DMS114 treated with DMSO at 0.1 percent for 48 hours (cell line): ENCODE measurements around the gene NAP1L4.

Experiments used
- DNase-seq: peaks from one replicate; lab custom pipeline; 2025; ENCODE audit not compliant: unreplicated experiment; lab: John Stamatoyannopoulos, UW

The NAP1L4 gene

DNA sequence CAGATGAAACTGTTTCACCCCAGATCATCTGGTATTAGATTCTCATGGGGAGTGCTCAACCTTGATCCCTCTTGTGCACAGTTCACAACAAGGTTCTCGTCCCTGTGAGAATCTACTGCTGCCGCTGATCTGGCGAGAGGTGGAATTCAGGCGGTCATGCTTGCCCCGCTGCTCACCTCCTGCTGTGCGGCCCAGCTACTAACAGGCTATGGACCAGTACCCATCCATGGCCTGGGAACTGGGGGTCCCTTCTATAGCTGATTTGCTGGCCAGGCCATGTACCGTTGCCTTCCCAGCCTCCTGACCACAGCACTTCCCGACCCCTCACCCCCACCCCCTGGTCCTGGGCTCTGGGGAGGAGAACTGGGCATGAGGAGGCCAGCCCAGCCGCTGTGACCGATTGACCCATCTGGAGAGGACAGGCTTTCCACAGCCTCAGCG, 65.5 kb downstream of the NAP1L4 start:
- DNase-seq = no peak

DNA sequence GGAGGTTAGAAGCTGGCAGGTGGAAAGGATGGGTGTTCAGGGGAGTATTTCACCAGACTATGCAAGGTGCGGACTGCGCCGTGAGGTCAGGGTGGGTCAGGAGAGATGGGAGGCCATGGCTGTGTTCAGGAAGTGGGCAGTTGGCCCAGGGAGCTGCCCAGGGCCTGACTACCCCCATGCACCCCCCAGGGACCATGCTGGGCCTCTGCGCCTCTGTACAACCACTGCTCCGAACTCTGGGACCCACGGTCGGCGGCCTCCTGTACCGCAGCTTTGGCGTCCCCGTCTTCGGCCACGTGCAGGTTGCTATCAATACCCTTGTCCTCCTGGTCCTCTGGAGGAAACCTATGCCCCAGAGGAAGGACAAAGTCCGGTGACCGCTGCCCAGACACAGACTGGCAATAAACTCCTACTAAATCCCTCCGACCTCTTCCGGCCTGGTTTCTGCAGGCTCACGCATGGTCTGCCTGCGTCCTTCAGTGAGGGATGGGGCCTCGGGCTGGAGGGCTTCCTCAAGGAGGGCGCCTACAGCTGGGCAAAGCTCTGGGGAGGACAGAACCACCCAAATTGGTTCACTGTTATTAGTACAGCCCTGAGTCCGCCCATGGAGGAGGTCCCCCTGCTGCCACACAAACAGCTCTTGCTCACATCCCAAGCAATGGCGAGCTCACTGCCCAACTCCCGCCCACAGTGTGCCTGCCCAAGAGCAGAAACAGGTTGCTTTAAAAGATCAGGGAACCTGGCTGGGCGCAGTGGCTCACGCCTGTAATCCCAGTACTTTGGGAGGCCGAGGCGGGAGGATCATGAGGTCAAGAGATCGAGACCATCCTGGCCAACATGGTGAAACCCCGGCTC, 67.1 kb downstream of the NAP1L4 start:
- no peak for DNase-seq

DNA sequence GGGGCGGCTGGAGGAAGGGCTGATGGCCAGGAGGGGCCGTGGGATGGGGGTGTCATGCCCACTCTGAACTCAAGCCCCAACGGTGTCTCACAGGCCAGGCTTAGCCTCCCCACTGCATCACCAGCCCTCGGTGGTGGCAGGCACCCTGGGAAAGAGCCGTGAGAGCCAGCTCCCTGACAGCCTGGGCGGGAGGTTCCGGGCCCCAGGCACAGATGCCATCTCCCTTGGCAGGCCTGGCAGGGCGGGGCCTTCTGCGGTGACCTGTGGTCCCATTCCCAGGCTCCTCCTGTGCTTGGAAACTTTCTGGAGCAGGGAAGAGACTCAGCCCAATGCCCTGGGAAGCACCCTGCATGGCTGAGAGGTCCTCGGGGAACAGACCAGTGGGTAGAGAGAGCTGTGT, 67.7 kb downstream of the NAP1L4 start:
- no peak for DNase-seq

DNA sequence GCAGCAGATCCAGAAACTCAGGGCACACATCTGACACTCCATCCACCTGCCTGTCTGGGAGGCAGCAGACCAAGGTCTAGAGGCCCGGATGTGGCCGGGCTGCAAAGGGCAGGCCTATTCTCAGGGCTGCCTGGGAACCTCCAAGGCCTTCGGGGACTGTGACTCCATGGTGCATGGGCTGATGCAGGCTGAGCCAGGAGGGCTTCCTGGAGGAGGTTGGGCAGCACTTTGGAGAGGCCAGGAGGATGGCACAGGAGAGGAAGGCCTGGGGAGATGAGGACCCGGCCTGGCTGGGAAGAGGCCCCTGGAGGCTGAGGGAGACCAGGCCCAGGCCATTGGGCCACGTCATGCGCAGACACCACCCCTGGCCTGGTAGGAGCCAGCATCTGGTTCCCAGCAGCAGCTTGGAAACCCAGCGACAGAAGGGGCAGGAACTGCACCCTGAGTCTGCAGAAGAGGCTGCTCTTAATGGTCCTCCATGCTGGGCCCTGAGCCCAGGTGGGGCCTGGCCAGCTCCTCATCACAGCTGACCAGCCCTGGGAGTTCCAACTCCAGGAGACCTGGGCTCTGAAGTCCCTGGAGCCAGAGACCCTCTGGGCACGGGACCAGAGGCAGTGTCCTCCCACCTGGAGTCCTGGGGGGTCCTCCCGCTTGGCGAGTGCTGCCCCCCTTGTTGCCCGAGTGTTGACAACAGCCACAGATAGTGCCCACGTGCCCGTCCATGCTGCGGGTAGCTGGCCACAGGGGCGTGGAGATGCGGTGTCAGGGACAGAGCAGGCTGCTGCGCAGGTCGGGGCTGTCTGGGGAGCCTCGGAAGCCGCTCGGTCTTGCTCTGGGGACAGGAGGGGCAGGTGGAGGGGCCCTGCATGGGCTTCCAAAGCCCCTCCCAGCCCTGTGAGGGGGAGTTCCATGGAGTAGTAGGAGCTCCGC, 68.4 kb downstream of the NAP1L4 start:
- DNase-seq = no peak

DNA sequence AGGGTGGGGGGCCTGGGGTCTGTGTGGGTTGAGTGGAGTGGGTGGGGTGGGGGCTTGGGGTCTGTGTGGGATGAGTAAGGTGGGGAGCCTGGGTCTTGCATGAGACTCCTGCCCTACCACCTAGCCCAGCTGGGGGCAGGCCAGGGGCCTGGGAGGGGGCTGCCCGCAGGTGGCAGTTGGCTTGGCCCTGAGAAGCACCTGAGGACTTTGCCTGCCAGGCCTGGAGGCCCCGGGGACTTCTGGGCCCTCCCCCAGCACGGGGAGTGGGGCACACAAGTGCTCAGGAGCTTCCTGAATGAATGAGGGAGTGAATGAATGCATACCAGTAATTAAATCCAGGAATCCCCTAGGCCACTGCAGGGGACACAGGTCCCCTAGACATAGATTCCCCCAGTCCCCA, 69.5 kb downstream of the NAP1L4 start:
- DNase-seq = no peak

DNA sequence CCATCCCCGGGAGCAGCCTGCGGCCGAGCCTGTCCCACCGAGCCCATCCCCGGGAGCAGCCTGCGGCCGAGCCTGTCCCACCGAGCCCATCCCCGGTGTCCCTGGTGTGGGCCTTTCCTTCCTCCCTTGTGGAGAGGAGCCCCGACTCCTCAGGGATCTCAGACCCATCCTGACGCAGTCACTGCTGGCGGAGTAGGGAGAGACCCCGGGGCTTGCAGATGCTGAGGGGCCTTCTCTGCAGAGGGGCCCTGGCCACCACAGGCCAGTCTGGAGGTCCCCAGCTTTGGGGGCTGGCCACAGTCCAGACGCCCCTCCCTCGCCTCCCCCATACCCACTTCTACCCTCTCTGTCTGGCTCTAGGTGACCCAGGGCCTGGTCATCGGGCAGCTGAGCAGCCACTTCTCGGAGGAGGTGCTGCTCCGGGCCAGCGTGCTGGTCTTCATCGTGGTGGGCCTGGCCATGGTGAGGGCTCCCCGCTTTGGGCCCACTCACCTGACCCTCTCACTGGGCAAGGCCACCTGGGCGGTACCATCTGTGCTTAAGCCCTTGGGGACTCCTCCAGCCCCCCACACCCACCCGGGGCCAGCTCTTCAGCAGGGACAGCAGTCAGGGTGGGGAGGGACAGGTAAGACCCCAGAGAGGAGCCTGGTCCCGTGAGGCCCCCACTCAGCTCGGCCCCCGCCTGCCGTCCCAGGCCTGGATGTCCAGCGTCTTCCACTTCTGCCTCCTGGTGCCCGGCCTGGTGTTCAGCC, 70.2 kb downstream of the NAP1L4 start:
- DNase-seq = no peak

DNA sequence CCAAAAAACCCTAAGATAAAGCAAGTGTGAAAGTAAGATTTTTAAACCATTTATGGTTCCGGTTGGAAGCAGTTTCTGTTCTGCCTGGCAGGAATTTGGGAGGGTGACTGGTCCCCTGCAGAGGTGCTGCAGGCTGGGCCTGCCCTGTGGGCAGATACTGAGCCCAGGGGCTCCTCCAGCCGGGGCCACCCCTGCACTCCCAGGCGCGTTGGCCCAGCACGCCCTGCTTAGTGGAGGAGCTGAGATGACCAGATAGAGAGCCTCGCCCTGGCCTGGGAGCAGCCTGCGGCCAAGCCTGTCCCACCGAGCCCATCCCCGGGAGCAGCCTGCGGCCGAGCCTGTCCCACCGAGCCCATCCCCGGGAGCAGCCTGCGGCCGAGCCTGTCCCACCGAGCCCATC, 70.9 kb downstream of the NAP1L4 start:
- DNase-seq = no peak

DNA sequence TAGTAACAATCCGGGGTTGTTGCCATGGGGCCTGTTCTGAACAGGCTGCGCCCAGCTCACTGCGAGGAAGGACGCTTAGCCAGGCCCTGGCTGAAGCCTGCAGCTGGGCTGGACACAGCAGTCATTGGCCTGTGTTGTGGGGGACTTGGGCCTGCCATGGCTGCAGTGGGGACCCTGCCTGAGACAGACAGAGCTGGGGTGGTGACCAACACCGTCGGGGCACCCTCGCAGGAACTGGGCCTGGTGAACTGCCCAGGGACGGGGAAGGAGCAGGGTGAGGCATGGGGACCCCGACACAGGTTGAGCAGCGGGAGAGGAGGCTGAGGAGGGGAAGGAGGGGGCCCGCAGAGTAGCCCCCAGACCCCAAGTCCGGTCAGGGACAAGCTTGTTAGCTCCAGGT, 71.8 kb downstream of the NAP1L4 start:
- DNase-seq = no peak

DNA sequence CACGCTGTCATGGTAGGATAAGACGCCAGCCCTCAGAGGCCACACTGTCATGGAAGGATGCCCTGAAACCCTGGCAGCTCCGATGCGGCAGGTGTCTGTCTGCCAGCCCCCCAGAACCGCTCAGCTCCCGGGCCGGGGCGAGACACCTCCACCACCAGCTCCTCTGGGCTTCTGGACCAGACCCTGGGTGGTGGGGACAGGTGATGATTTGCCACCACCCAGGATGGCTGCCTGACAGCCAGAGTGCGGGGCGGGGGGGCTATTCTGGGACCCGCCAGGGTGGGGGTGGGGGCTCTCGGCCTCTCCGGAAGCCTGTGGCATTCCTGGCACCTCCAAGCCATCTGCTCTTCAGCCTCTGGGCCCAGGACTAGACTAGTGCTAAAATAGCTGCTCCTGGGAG, 72.3 kb downstream of the NAP1L4 start:
- no peak for DNase-seq

DNA sequence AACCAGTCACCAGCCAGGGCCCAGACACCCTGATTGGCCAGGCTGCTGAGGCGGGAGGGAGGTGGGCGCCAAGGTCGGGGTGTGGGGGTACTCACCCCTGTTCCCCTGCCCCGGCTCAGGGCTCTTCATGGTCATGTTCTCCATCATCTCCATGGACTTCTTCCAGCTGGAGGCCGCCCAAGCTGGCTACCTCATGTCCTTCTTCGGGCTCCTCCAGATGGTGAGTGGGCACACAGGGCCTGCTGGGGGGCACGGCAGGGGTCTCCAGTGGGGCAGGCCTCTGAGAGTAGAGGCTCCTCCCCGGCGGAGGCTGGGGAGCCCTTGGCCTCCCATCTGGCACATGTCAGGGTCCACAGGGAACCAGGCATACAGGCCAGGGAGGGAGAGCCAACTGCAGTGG, 72.9 kb downstream of the NAP1L4 start:
- DNase-seq = no peak

DNA sequence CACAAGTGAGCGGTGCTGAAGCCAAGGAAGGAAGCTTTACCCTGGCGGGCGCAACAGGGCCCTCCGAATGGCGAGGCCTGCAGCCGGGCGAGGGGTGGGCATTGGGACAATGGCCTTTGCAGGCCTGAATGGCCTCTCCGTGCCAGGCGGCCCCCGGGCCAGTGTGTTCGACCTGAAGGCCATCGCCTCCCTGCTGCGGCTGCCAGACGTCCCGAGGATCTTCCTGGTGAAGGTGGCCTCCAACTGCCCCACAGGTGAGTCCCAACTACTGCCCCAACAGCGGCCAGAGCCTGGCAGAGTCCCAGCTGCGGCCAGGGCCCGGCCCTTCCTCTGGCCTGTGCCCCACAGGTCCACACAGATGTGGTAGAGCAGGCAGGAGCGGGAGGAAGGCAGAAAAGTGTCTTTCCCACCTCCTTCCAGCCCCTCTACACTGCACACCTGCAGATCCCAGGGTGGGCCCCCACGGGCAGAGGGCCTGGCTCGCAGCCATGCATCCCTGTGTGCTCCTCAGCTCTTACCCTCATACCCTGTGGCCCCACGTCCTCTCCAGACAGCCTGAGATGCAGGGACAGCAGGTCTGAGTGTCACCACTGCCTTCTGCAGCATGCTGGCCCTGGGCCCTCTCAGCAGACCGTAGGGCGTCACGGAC, 74.2 kb downstream of the NAP1L4 start:
- no peak for DNase-seq

DNA sequence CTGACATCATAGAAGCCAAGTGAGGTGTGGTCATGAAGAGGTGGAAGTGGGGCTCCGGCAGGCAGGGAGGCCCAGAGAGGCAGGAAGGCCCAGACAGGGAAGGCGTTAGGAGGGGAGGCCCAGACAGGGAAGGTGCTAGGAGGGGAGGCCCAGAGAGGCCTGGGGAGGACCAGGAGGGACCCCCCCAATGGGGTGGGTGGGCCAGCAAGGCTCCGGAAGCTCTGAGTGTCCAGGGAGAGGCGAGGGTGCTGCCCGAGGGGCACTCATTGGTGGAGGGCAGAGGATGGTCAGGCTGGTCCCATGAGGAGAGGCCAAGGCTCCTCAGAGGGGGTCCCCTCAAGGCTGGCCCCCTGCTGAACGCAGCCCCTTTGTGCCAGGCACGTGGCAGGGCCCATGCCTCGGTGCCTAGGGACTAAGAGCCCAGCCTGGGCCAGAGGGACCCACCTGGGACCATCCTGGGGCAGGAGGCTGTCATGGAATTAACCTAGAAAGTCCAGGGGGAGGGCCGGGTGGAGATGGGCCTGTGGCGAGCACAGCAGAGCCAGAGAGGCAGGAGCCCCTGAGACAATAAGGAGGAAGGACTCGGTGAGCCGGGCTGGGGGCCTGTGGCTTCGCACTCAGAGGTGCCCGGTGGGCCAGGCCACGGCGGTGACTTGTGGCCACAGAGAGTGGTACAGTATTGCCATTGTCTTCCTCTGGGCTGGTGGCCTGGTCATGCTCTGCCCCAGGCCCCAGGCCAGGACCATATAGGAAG, 75.1 kb downstream of the NAP1L4 start:
- no peak for DNase-seq

DNA sequence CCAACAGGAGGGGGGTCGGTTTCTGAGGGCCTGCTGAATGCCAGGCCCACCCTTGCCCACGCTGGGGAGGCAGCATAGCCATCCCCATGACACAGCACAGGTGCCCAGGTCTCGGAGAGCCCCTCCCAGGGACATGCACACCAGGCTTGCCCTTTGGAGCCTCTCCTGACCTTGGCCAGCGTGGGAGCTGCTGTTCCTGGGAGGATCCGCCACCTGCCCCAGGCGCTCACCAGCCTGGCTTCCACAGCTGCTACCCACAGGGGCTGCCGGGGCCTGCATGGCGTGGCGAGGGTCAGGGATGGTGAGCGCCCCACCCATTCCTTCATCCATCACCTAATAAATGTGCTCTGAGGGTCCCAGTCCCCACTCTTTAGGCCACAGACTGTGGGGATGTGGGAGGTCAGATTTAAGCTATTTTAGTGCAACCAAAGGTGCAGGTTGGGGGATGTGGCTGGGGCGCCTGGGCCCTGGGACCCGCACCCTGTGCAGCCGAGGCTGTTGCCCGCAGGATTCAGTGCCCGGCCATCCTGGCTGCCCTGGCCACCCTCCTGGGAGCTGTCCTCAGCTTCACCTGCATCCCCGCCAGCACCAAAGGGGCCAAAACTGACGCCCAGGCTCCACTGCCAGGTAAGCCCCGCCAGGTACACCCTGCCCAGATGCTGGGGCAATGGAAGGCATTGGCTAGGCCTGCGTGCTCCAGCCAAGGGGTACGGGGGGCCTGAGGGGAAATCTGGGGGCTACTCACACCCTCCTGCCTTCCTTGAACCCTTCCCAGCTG, 75.8 kb downstream of the NAP1L4 start:
- no peak for DNase-seq

DNA sequence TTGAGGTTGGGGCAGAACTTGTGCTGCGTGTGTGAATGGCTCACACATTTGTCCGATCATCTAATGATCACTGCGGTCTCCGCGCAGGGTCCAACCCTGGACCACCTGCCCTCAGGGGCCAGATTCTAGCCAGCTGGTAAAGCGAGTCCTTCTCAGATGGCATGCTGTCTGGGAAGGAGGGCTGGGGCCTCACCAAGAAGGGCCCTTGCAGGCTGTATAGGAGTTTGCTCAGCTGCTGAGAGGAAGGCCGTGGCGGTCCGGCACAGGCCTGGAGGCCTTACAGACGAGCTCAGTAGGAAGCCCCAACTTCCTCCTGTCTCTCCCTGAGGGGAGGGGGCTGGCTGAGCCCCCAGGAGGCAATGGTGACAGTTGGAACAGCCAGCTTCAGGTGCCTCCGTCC, 76.7 kb downstream of the NAP1L4 start:
- DNase-seq = no peak

DNA sequence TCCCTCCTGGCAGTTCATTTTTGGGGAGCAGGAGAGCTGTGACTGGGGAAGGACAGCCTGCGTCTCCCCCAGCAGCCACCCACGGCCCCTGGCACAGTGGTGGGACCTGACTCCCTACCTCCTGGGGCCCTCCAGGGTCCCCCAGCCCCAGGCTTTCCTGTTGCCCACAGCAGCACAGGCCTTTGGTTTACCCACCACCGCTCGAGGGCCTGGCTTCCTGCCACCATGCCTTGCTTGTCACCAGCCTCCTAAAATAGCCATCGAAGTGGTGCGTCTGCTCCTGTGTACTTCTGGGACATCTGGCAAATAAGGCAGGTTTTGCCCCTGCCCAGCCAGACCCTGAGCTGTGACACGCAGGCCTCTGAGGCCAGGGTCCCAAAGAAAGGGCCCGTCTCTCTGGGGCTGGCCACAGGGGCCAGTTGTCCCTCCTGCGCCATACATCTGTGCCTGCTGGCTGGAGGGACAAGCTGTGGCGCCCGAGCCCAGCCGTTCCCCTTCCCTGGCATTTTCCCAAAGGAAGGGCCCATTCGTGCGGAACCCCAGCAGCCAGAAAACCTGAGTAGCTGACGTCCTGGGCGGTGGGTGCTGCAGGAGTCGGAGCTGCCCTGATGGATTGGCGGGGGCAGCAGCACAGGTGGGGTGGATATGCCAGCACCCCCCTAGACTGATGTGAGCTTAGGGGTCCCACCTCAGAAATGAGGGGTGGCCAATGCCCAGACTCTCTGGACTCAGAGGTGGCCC, 77.5 kb downstream of the NAP1L4 start:
- no peak for DNase-seq

DNA sequence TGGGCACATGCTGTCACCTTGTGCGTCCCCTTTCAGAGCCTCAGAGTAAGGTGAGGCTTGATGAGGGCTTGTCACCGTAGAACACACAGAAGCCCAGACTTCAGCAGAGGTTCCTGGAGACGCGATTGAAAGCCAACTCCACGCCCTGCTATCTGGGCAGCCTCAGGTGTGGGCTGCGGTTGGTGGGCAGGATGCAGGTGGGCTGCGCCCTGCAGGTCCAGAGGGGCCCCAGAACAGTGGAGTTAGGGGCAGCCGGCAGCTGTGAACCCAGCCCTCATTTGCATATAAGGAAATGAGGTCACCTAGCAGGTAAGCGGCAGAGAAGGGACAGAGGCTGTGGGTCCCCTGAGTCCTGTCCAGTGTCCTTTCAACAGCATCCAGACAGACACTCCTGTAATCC, 78.4 kb downstream of the NAP1L4 start:
- no peak for DNase-seq

DNA sequence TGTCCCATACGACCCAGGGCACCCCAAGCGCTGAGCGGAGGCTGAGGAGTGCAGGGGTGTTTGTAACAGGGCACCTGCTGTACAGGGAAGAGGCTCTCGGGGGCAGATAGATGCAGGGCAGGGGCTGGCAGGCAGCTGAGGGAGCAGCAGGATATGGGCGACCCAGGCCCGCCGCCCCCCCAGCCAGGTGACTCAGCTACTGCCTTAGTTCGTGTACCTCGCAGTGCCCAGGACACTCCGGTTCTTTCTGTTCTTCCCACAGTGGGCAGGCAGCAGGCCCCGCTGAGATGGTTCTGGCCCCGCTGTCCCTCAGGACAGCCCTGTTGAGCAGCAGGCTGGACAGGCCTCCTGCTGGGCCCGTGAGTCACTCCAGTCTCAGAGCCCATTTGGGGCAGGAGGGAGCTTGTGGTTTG, 79.1 kb downstream of the NAP1L4 start:
- DNase-seq = no peak

DNA sequence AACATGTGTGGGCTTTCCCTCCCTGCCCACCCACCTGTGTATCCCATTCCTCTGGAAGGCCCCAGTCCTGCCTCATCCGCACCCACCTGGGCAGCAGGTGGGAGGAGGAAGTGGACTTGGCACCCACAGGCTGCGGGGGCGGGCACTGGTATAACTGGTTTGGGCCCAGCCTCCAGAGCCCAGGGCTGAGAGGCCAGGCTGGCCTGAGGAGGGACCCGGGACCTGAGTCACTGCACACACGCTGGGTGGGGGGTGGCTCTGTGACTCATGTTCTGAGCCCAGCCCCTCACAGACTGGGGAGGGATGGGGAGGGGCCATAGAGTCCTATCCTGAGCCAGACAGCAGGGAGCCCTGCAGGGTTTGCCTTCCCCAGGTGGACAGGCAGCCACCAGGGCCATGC, 79.6 kb downstream of the NAP1L4 start:
- DNase-seq = no peak
